PC-9 (cell line): ENCODE measurements around the gene ABLIM2. TPM values are rescaled to one million over a fixed set of nuclear protein-coding genes. Genes with fewer than 3 reads are reported as not detected.

ENCODE experiments used
- BruUV-seq: library from RNA; stranded (reverse); fragments of 400-500 nt; replicated peaks from 2 replicates; lab custom pipeline; 2021; lab: Mats Ljungman, UMichigan
- CTCF ChIA-PET: fragments of 300-600 bp; sonication (Branson Sonifier 250); formaldehyde crosslinking; loops from one replicate; lab custom pipeline; 2022; ENCODE audit warnings: antibody characterized with exemption; lab: Charles Lee
- POLR2A ChIA-PET: fragments of 300-600 bp; sonication (Branson Sonifier 250); formaldehyde crosslinking; loops from one replicate; lab custom pipeline; 2022; ENCODE audit warnings: antibody characterized with exemption; ENCODE audit not compliant: unreplicated experiment; lab: Charles Lee
- DNase-seq, 2 experiments: peaks; one replicate each; pipeline versions ENCODE4 v3.0.0 to v3.0.0-alpha.2; 2015 to 2022; ENCODE audit warnings: mixed read lengths in 1 of 2
- H2AFZ ChIP-seq: fragments of 200-600 bp; sonication (generic); 2 replicates; pipeline ENCODE4 v1.8.1; 2017; ENCODE audit warnings: antibody characterized with exemption
- H3F3A ChIP-seq: fragments of 200-600 bp; sonication (generic); 2 replicates; pipeline ENCODE4 v1.8.1; 2017; ENCODE audit warnings: antibody characterized with exemption, mild to moderate bottlenecking, low read depth; ENCODE audit not compliant: insufficient read depth
- H3K27ac ChIP-seq: fragments of 200-600 bp; sonication (generic); 2 replicates; pipeline ENCODE4 v1.6.1; 2016; ENCODE audit warnings: mixed run types
- H3K27me3 ChIP-seq: fragments of 200-600 bp; sonication (generic); 2 replicates; pipeline ENCODE4 v1.6.1; 2016; ENCODE audit warnings: low read depth, mixed run types; ENCODE audit not compliant: insufficient read depth
- H3K36me3 ChIP-seq: fragments of 200-600 bp; sonication (generic); 2 replicates; pipeline ENCODE4 v1.6.1; 2016; ENCODE audit warnings: low read depth, mixed run types
- H3K4me1 ChIP-seq: fragments of 200-600 bp; sonication (generic); replicated peaks from 2 replicates; pipeline ENCODE4 v1.6.1; 2016; ENCODE audit warnings: mixed run types; ENCODE audit not compliant: insufficient read depth
- H3K4me2 ChIP-seq: fragments of 200-600 bp; sonication (generic); 2 replicates; pipeline ENCODE4 v1.6.1; 2017; ENCODE audit warnings: mixed run types
- H3K4me3 ChIP-seq: fragments of 200-600 bp; sonication (generic); 2 replicates; pipeline ENCODE4 v1.6.1; 2016; ENCODE audit warnings: mixed run types
- H3K79me2 ChIP-seq: fragments of 200-600 bp; sonication (generic); 2 replicates; pipeline ENCODE4 v1.6.1; 2017; ENCODE audit warnings: low read depth, mixed run types
- H3K9me2 ChIP-seq: fragments of 200-600 bp; sonication (generic); 2 replicates; pipeline ENCODE4 v1.8.1; 2017; ENCODE audit warnings: mild to moderate bottlenecking; ENCODE audit not compliant: insufficient read depth
- H3K9me3 ChIP-seq: fragments of 200-600 bp; sonication (generic); 2 replicates; pipeline ENCODE4 v1.8.1; 2016; ENCODE audit warnings: low read depth; ENCODE audit not compliant: insufficient read depth
- H4K20me1 ChIP-seq: fragments of 200-600 bp; sonication (generic); 2 replicates; pipeline ENCODE4 v1.8.1; 2017; ENCODE audit not compliant: insufficient read depth
- EZH2 ChIP-seq: fragments of 200-600 bp; sonication (generic); IDR thresholded peaks from 2 replicates; pipeline ENCODE4 v1.8.0; 2017; ENCODE audit warnings: antibody characterized with exemption, low read depth
- intact Hi-C: fragments of 100-400 bp; cut with micrococcal nuclease; formaldehyde crosslinking; loops from one replicate; pipeline ENCODE4 v1.10.0; 2022; ENCODE audit not compliant: unreplicated experiment
- total RNA-seq: library from RNA; stranded (reverse); gene quantifications from 2 replicates; pipeline ENCODE4 v1.2.3, GENCODE V29; 2021
- TF ChIP-seq, protein P1 (sequence below): fragments of 200-600 bp; sonication (generic); conservative IDR thresholded peaks from 2 replicates; pipeline ENCODE4 v1.6.1; 2017; ENCODE audit warnings: mixed run types, antibody characterized with exemption, mild to moderate bottlenecking, moderate library complexity

The ABLIM2 gene
- total RNA-seq, 1 experiment from 2014 or later, result 1.6 TPM

DNA sequence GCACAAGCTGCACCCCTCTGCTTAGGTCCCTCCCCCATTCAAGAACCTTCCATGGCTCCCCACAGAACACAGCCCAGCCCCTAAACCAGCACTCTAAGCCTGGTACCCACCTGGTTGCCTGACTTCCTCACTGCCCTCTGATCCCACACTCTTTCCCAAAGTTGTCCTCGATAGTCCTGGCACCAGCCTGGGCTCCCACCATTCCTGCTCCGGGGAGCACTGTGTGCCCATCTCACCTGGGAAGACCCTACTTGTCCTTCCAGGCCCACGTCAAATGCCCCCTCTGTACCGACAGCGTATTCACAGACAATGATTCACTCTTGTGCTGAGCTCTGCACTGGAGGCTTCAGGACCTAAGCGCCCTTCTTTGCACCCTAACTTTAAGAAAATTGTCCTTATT, 40.1 kb downstream of the ABLIM2 start:
- Histone ChIP-seq H3K36me3 (no peaks in the 10 kb centered on the region), H3K27ac (no peak overlapping the region), H4K20me1 (no peaks in the 10 kb centered on the region), H2AFZ (no peak overlapping the region), H3K4me2 (no peak overlapping the region), H3K9me2 (no peaks in the 10 kb centered on the region), H3K4me3 (no peak overlapping the region), H3K9me3 (no peaks in the 10 kb centered on the region), H3K79me2 (no peaks in the 10 kb centered on the region), H3F3A (no peaks in the 10 kb centered on the region), H3K4me1 (no peaks in the 10 kb centered on the region), H3K27me3 (peaks cover 5% of the 10 kb centered on the region; the same call in 1 of the 2 replicates)
- DNase-seq, result no peak
- POLR2A ChIA-PET, result no interaction called here
- no TSS peak for BruUV-seq
- TF ChIP-seq EZH2, result no peak
- TF ChIP-seq, protein P1, sequence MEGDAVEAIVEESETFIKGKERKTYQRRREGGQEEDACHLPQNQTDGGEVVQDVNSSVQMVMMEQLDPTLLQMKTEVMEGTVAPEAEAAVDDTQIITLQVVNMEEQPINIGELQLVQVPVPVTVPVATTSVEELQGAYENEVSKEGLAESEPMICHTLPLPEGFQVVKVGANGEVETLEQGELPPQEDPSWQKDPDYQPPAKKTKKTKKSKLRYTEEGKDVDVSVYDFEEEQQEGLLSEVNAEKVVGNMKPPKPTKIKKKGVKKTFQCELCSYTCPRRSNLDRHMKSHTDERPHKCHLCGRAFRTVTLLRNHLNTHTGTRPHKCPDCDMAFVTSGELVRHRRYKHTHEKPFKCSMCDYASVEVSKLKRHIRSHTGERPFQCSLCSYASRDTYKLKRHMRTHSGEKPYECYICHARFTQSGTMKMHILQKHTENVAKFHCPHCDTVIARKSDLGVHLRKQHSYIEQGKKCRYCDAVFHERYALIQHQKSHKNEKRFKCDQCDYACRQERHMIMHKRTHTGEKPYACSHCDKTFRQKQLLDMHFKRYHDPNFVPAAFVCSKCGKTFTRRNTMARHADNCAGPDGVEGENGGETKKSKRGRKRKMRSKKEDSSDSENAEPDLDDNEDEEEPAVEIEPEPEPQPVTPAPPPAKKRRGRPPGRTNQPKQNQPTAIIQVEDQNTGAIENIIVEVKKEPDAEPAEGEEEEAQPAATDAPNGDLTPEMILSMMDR, result no peak
- intact Hi-C loops, result no loop called here
- CTCF ChIA-PET, result no interaction called here

DNA sequence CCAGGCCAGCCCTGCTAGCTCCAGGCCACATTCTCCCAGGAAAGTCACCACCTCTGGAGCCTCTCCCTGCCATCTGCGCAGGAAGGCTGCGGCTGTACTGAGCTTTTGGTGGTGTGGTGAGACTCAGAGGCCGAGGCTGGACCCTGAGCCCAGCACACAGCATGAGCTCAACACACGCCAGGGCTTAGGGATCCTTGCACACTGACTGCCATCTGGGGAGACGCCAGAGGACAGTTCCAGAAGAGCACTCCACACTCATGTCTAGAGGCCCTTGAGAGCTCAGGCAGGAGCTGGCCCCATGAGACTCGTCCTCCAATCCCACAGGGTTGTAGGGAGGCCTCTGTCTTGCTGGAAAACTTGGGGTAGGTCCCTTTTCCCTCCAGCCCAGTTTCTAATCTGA, 40.6 kb downstream of the ABLIM2 start:
- Histone ChIP-seq H3K27ac (no peak overlapping the region), H3K4me2 (no peak overlapping the region), H3K36me3 (no peaks in the 10 kb centered on the region), H4K20me1 (no peaks in the 10 kb centered on the region), H2AFZ (no peak overlapping the region), H3K27me3 (peaks cover 5% of the 10 kb centered on the region; the same call in 1 of the 2 replicates), H3F3A (no peaks in the 10 kb centered on the region), H3K9me2 (no peaks in the 10 kb centered on the region), H3K9me3 (no peaks in the 10 kb centered on the region), H3K4me1 (no peaks in the 10 kb centered on the region), H3K79me2 (no peaks in the 10 kb centered on the region), H3K4me3 (no peak overlapping the region)
- intact Hi-C loops, result no loop called here
- BruUV-seq, result no TSS peak
- DNase-seq, result no peak
- CTCF ChIA-PET, result no interaction called here
- no peak for TF ChIP-seq EZH2
- TF ChIP-seq, protein P1, result no peak
- POLR2A ChIA-PET, result no interaction called here

DNA sequence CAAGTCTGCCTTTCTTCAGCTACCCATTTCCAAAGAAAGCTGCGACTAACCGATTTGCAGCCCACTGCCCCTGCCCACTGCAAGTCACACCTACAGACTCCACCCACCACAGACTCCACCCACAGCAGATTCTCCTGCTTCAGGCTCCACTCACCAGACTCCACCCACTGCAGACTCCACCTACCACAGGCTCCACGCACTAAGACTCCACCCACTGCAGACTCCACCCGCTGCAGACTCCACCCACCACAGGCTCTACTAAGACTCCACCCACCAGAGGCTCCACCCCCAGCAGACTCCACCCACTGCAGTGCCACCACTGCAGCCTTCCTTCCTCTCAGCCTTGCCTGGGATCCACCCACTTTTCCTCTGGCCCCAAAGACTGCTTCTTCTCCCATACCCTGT, 41.3 kb downstream of the ABLIM2 start:
- no peak overlapping the region for H3K4me2 ChIP-seq
- intact Hi-C loops, result no loop called here

More for the DNA sequence above, 41.3 kb downstream of the ABLIM2 start:
- H3K36me3 ChIP-seq, result no peaks in the 10 kb centered on the region
- ChIA-PET CTCF (no interaction called here), POLR2A (no interaction called here)
- no peaks in the 10 kb centered on the region for H4K20me1 ChIP-seq
- no peaks in the 10 kb centered on the region for H3K9me3 ChIP-seq
- H2AFZ ChIP-seq, result no peak overlapping the region
- H3K4me1 ChIP-seq, result no peaks in the 10 kb centered on the region
- no peak for TF ChIP-seq EZH2
- TF ChIP-seq, protein P1, result no peak
- peak; percentile 49 to 51 for DNase-seq
- no peaks in the 10 kb centered on the region for H3K79me2 ChIP-seq
- peaks cover 5% of the 10 kb centered on the region; the same call in 1 of the 2 replicates for H3K27me3 ChIP-seq
- H3K4me3 ChIP-seq, result no peak overlapping the region
- H3F3A ChIP-seq, result no peaks in the 10 kb centered on the region
- no peaks in the 10 kb centered on the region for H3K9me2 ChIP-seq
- H3K27ac ChIP-seq, result no peak overlapping the region
- no TSS peak for BruUV-seq
